GM12878 (cell line): ENCODE results near the gene CASP5. TPM values are rescaled to one million over a fixed set of nuclear protein-coding genes. Genes with fewer than 3 reads are reported as not detected.

Experiments
- ATAC-seq: fragments of 200-7000 bp; cut with Tn5 transposase; 3 replicates; pipeline ENCODE4 v1.9.1; 2020; ENCODE audit warnings: mild to moderate bottlenecking, moderate library complexity
- BruUV-seq: library from RNA; stranded (reverse); fragments of 400-500 nt; replicated peaks from 2 replicates; lab custom pipeline; 2021; lab: Mats Ljungman, UMichigan
- CTCF ChIA-PET: fragments of 300-600 bp; sonication (Branson Sonifier 250); formaldehyde crosslinking; extraction: SDS; loops from one replicate; lab custom pipeline; 2021; ENCODE audit warnings: inconsistent platforms; lab: Yijun Ruan, JAX
- POLR2A ChIA-PET: fragments of 350-600 bp; formaldehyde crosslinking; extraction: SDS; loops from one replicate; lab custom pipeline; 2021; ENCODE audit warnings: inconsistent platforms; lab: Charles Lee
- RAD21 ChIA-PET: fragments of 300-600 bp; sonication (Branson Sonifier 250); formaldehyde crosslinking; loops from one replicate; lab custom pipeline; 2023; ENCODE audit warnings: antibody characterized with exemption; ENCODE audit not compliant: unreplicated experiment; lab: Charles Lee
- SMC1A ChIA-PET: fragments of 300-600 bp; sonication (Branson Sonifier 250); formaldehyde crosslinking; loops from one replicate; lab custom pipeline; 2023; ENCODE audit not compliant: unreplicated experiment, uncharacterized antibody; lab: Charles Lee
- DNase-seq: peaks from one replicate; pipeline ENCODE4 v3.0.0-alpha.2; 2011; ENCODE audit warnings: low read depth, low spot score
- FAIRE-seq: peaks from 3 replicates; lab custom pipeline; 2011; peaks lifted over from hg19 to GRCh38; lab: Jason Lieb, UNC
- H2AFZ ChIP-seq: 2 replicates; pipeline ENCODE4 v1.6.0; 2011; ENCODE audit warnings: low read depth, low read length, control low read depth; ENCODE audit not compliant: control insufficient read depth
- H3K27ac ChIP-seq: 2 replicates; pipeline ENCODE4 v1.5.1; 2011; ENCODE audit warnings: control low read depth; ENCODE audit not compliant: control insufficient read depth, insufficient read depth
- H3K27me3 ChIP-seq, 2 experiments: replicated peaks in 1 of 2; 2 replicates each; pipeline versions ENCODE4 v1.6.0 to v1.6.1; 2011; ENCODE audit warnings: low read length in 1 of 2; ENCODE audit not compliant: control insufficient read depth in 2 of 2, insufficient read depth in 2 of 2
- H3K36me3 ChIP-seq, 2 experiments: 2 replicates each; pipeline ENCODE4 v1.5.1; 2011; ENCODE audit warnings: low read length in 1 of 2; ENCODE audit not compliant: control insufficient read depth in 2 of 2, insufficient read depth in 2 of 2
- H3K4me1 ChIP-seq: 2 replicates; pipeline ENCODE4 v1.6.1; 2011; ENCODE audit warnings: mild to moderate bottlenecking, low read length, moderate library complexity, mixed read lengths; ENCODE audit not compliant: control insufficient read depth, insufficient read depth
- H3K4me2 ChIP-seq: 2 replicates; pipeline ENCODE4 v1.6.0; 2011; ENCODE audit warnings: control low read depth; ENCODE audit not compliant: control insufficient read depth, insufficient read depth
- H3K4me3 ChIP-seq: fragments of 200-600 bp; sonication (generic); 2 replicates; pipeline ENCODE4 v1.5.1; 2016
- H3K79me2 ChIP-seq: 2 replicates; pipeline ENCODE4 v1.6.0; 2011; ENCODE audit warnings: low read length; ENCODE audit not compliant: control insufficient read depth, insufficient read depth
- H3K9ac ChIP-seq: 2 replicates; pipeline ENCODE4 v1.8.0; 2011; ENCODE audit warnings: low read length, control low read depth, mixed read lengths; ENCODE audit not compliant: control insufficient read depth, insufficient read depth
- H3K9me3 ChIP-seq: replicated peaks from 3 replicates; pipeline ENCODE4 v1.5.1; 2011; ENCODE audit warnings: mild to moderate bottlenecking, low read length; ENCODE audit not compliant: control insufficient read depth, insufficient read depth
- H4K20me1 ChIP-seq: 2 replicates; pipeline ENCODE4 v1.6.0; 2011; ENCODE audit not compliant: control insufficient read depth, insufficient read depth
- ATF2 ChIP-seq: IDR thresholded peaks from 2 replicates; pipeline ENCODE4 v1.6.1; 2012; ENCODE audit warnings: low read length, inconsistent platforms
- ATF7 ChIP-seq: fragments of 450-650 bp; IDR thresholded peaks from 2 replicates; pipeline ENCODE4 v1.6.1; 2016; ENCODE audit warnings: low read depth, mild to moderate bottlenecking
- BACH1 ChIP-seq: fragments of 450-650 bp; IDR thresholded peaks from 2 replicates; pipeline ENCODE4 v1.6.1; 2017; ENCODE audit warnings: mild to moderate bottlenecking, borderline replicate concordance
- CHD4 ChIP-seq: fragments of 200-600 bp; sonication (generic); IDR thresholded peaks from 2 replicates; pipeline ENCODE4 v1.6.1; 2016; ENCODE audit warnings: mild to moderate bottlenecking
- ESRRA ChIP-seq: IDR thresholded peaks from 2 replicates; pipeline ENCODE4 v1.6.1; 2012; ENCODE audit warnings: mild to moderate bottlenecking, low read length, improper control_type of control experiment
- RAD21 ChIP-seq: IDR thresholded peaks from 2 replicates; pipeline ENCODE4 v1.6.1; 2011; ENCODE audit warnings: mild to moderate bottlenecking, low read depth, low read length, moderate library complexity; ENCODE audit not compliant: insufficient read depth
- SMC3 ChIP-seq: IDR thresholded peaks from 2 replicates; pipeline ENCODE4 v1.6.1; 2011; ENCODE audit warnings: low read length, improper control_type of control experiment, borderline replicate concordance
- STAT3 ChIP-seq: IDR thresholded peaks from 2 replicates; pipeline ENCODE4 v1.6.1; 2011; ENCODE audit warnings: low read depth, low read length, improper control_type of control experiment
- SUPT20H ChIP-seq: IDR thresholded peaks from 2 replicates; pipeline ENCODE4 v1.6.1; 2011; ENCODE audit warnings: low read depth, mild to moderate bottlenecking, low read length, moderate library complexity, borderline replicate concordance; ENCODE audit not compliant: control insufficient read depth
- SUZ12 ChIP-seq: fragments of 200-600 bp; sonication (generic); IDR thresholded peaks from one replicate; pipeline ENCODE4 v1.6.1; 2018; ENCODE audit warnings: antibody characterized with exemption, mild to moderate bottlenecking; ENCODE audit not compliant: unreplicated experiment
- ZBTB11 ChIP-seq: fragments of 450-650 bp; formaldehyde crosslinking; IDR thresholded peaks from 2 replicates; pipeline ENCODE4 v1.5.0; 2022; ENCODE audit warnings: mild to moderate bottlenecking, missing genetic modification characterization
- ZNF274 ChIP-seq: IDR thresholded peaks from one replicate; pipeline ENCODE4 v1.8.0; 2011; ENCODE audit not compliant: insufficient read length, insufficient read depth
- ZSCAN29 ChIP-seq: fragments of 450-650 bp; IDR thresholded peaks from 2 replicates; pipeline ENCODE4 v1.6.1; 2017; ENCODE audit warnings: mild to moderate bottlenecking, moderate library complexity
- WGBS: methylation state at CpG from one replicate; pipeline ENCODE4 v1.1.6; 2016; ENCODE audit warnings: low lambda C conversion rate; ENCODE audit not compliant: insufficient replicate concordance, insufficient coverage; ENCODE audit errors: missing lambda C conversion rate; 5-methylcytosine and 5-hydroxymethylcytosine counted together
- in situ Hi-C: fragments of 300-500 bp; cut with MboI; formaldehyde crosslinking; loops from 9 replicates; pipeline ENCODE4 v1.14.3; 2018; ENCODE audit warnings: mixed read lengths
- intact Hi-C: fragments of 100-400 bp; cut with micrococcal nuclease; formaldehyde crosslinking; loops from one replicate; pipeline ENCODE4 v1.14.2; 2022; ENCODE audit not compliant: unreplicated experiment
- polyA plus RNA-seq, 11 experiments: library from polyadenylated mRNA; depleted of rRNA in 4 of 11; unstranded in 6 of 11; stranded (reverse) in 5 of 11; fragments of >200 nt; fragmentation: Nextera tagmentation in 4 of 11; fragmentation: Illumina TruSeq in 1 of 11; extraction: Ambion mirVana in 4 of 11; extraction: Trizol in 1 of 11; gene quantifications; 1 replicate in 1 of 11; 2 replicates in 10 of 11; pipeline versions ENCODE4 v1.2.1 to v1.2.3, GENCODE V29; 2011 to 2016; ENCODE audit warnings: inconsistent platforms in 2 of 11, missing spikeins in 2 of 11, low read depth in 1 of 11
- total RNA-seq, 4 experiments: library from RNA; depleted of rRNA in 3 of 4; stranded (reverse); fragments of >200 nt in 3 of 4; fragmentation: Illumina TruSeq in 1 of 4; extraction: Trizol in 1 of 4; gene quantifications; 2 replicates each; pipeline versions ENCODE4 v1.2.1 to v1.2.3, GENCODE V29; 2013 to 2021

The CASP5 gene
- total and polyA plus RNA-seq, 10 of the 15 experiments (the other 5 are each of a cell fraction or from before 2014, with no cell fraction given), result not detected

GRCh38 chr11:105033781-105034180 is 10.8 kb upstream of the CASP5 start:
- Histone ChIP-seq H3K79me2 (no peaks in the 10 kb centered on the region; the same call in 1 of the 2 replicates), H3K4me3 (peak overlapping the region; percentile 58), H3K9ac (0 out of 2 replicates have a peak overlapping the region, but pooled peaks have one; percentile 26), H3K9me3 (no peaks in the 10 kb centered on the region; the same call in 2 of the 3 replicates), H4K20me1 (no peaks in the 10 kb centered on the region), H2AFZ (no peak overlapping the region; the same call in 1 of the 2 replicates), H3K27me3 (no peaks in the 10 kb centered on the region), H3K36me3 (no peaks in the 10 kb centered on the region), H3K4me1 (0 out of 2 replicates have a peak, but pooled peaks cover 3% of the 10 kb centered on the region), H3K4me2 (no peak overlapping the region), H3K27ac (no peak overlapping the region; the same call in 1 of the 2 replicates)
- CTCF ChIA-PET, result interaction anchor here (2.1 kb wide), 1 partner anchor 10 kb away, joined by 6 read pairs; no protein-coding TSS in a partner anchor
- FAIRE-seq (no peak), ATAC-seq (peak; percentile 48), DNase-seq (no peak)
- TF ChIP-seq ATF7, result no peak
- no peak for TF ChIP-seq SMC3
- TF ChIP-seq CHD4, result no peak
- TF ChIP-seq ESRRA, result no peak
- TF ChIP-seq SUPT20H, result no peak
- no peak for TF ChIP-seq RAD21
- TF ChIP-seq STAT3, result no peak
- no peak for TF ChIP-seq ZNF274
- no peak for TF ChIP-seq SUZ12
- no peak for TF ChIP-seq ZBTB11 (CRISPR knock-in tag)
- TF ChIP-seq ATF2, result no peak
- no peak for TF ChIP-seq BACH1
- no peak for TF ChIP-seq ZSCAN29
- 58% methylated on average over 1 of the region's 1 CpG for WGBS
- RAD21 ChIA-PET, result interaction anchor here (2.1 kb wide), 1 partner anchor 10 kb away, joined by 9 read pairs; no protein-coding TSS in a partner anchor
- intact Hi-C loops (no loop called here), in situ Hi-C loops (no loop called here)
- no TSS peak for BruUV-seq
- POLR2A ChIA-PET, result interaction anchor here (1.5 kb wide), 1 partner anchor 10 kb away, joined by 6 read pairs; no protein-coding TSS in a partner anchor
- SMC1A ChIA-PET, result interaction anchor here (5.4 kb wide), 1 partner anchor 10 kb away, joined by 21 read pairs; no protein-coding TSS in a partner anchor
